ENCODE results near the gene PSMA5.

PSMA5 gene

DNA sequence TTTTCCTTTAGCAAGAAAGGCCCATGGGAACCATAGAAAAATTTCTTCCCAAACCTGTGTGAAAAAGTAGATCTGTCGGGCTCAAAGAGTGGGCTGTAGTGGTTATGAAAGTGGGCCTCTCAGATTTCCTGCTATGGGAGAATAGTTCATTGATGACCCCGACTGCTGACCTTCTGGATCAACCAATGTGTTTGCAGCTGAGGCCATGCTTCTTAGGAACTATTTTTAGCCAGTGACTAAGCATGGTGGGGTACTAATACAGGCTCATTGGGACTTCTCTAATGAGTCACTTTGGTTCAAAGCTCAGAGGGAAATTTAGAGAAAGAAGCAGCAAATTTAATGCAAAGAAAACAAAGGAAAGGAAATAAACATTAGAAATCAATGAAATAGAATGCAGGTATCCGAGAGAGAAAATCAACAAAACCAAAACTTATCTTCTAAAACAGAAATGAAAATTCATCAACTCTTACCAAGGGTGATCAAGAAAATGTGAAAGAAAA is 12.6 kb upstream of the PSMA5 start:
- TF ChIP-seq EZH2phosphoT487 (IDR thresholded peaks at IDR 0.05; ENCODE audit: borderline replicate concordance, low read length) (no peak), CTCF (IDR thresholded peaks at IDR 0.05; ENCODE audit: low read depth, low read length, poor library complexity, severe bottlenecking) (no peak)
- Histone ChIP-seq H3K9me2 (replicated peaks; ENCODE audit: control insufficient read depth, low read length) (no peaks in the 10 kb centered on the region), H3F3A (ENCODE audit: control insufficient read depth, insufficient read depth) (no peaks in the 10 kb centered on the region), H3K9me3 (ENCODE audit: control insufficient read depth, insufficient read depth, low read length) (peaks cover 9% of the 10 kb centered on the region; the same call in 1 of the 2 replicates), H3K27me3 (ENCODE audit: control insufficient read depth, low read length) (peaks cover 36% of the 10 kb centered on the region), H4K20me1 (ENCODE audit: control insufficient read depth, insufficient read depth, low read depth, low read length) (no peaks in the 10 kb centered on the region), H3K4me2 (ENCODE audit: low read length) (no peak overlapping the region), H3K27ac (ENCODE audit: low read depth, low read length) (no peak overlapping the region), H3K36me3 (ENCODE audit: control insufficient read depth, low read length) (no peaks in the 10 kb centered on the region), H3K4me3 (ENCODE audit: low read length) (no peak overlapping the region), H3K4me1 (ENCODE audit: control insufficient read depth, low read length) (no peaks in the 10 kb centered on the region), H3K79me2 (ENCODE audit: control insufficient read depth, low read length) (no peaks in the 10 kb centered on the region)

DNA sequence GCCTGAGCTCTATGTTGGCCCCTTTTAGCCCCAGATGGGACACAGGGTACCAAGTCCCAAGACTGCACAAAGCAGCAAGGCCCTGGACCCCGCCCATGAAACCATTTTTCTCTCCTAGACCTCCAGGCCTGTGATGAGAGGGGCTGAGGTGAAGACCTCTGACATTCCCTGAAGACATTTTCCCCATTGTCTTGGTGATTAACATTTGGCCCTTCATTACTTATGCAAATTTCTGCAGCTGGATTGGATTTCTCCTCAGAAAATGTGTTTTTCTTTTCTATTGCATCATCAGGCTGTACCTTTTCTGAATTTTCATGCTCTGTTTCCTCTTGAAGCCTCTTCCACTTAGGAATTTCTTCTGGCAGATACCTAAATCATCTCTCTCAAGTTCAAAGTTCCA is 8.2 kb upstream of the PSMA5 start:
- Histone ChIP-seq H3K4me2 (ENCODE audit: low read length) (no peak overlapping the region), H3K79me2 (ENCODE audit: control insufficient read depth, low read length) (no peaks in the 10 kb centered on the region), H3K27me3 (ENCODE audit: control insufficient read depth, low read length) (peaks cover 5% of the 10 kb centered on the region; the same call in 1 of the 2 replicates), H3K27ac (ENCODE audit: low read depth, low read length) (no peak overlapping the region), H3K9me3 (ENCODE audit: control insufficient read depth, insufficient read depth, low read length) (peaks cover 16% of the 10 kb centered on the region; the same call in 1 of the 2 replicates), H3F3A (ENCODE audit: control insufficient read depth, insufficient read depth) (no peaks in the 10 kb centered on the region), H3K4me1 (ENCODE audit: control insufficient read depth, low read length) (no peaks in the 10 kb centered on the region), H3K9me2 (replicated peaks; ENCODE audit: control insufficient read depth, low read length) (no peaks in the 10 kb centered on the region), H3K36me3 (ENCODE audit: control insufficient read depth, low read length) (no peaks in the 10 kb centered on the region), H3K4me3 (ENCODE audit: low read length) (no peak overlapping the region), H4K20me1 (ENCODE audit: control insufficient read depth, insufficient read depth, low read depth, low read length) (no peaks in the 10 kb centered on the region)
- TF ChIP-seq EZH2phosphoT487 (IDR thresholded peaks at IDR 0.05; ENCODE audit: borderline replicate concordance, low read length) (no peak), CTCF (IDR thresholded peaks at IDR 0.05; ENCODE audit: low read depth, low read length, poor library complexity, severe bottlenecking) (no peak)

- Histone ChIP-seq H4K20me1 (ENCODE audit: control insufficient read depth, insufficient read depth, low read depth, low read length) (no peaks in the 10 kb centered on the region), H3K36me3 (ENCODE audit: control insufficient read depth, low read length) (no peaks in the 10 kb centered on the region), H3K9me2 (replicated peaks; ENCODE audit: control insufficient read depth, low read length) (no peaks in the 10 kb centered on the region), H3K9me3 (ENCODE audit: control insufficient read depth, insufficient read depth, low read length) (peaks cover 16% of the 10 kb centered on the region; the same call in 1 of the 2 replicates), H3K27ac (ENCODE audit: low read depth, low read length) (no peak overlapping the region), H3F3A (ENCODE audit: control insufficient read depth, insufficient read depth) (no peaks in the 10 kb centered on the region), H3K27me3 (ENCODE audit: control insufficient read depth, low read length) (no peaks in the 10 kb centered on the region), H3K79me2 (ENCODE audit: control insufficient read depth, low read length) (no peaks in the 10 kb centered on the region), H3K4me3 (ENCODE audit: low read length) (no peak overlapping the region), H3K4me2 (ENCODE audit: low read length) (no peak overlapping the region), H3K4me1 (ENCODE audit: control insufficient read depth, low read length) (no peaks in the 10 kb centered on the region)
- TF ChIP-seq EZH2phosphoT487 (IDR thresholded peaks at IDR 0.05; ENCODE audit: borderline replicate concordance, low read length) (no peak), CTCF (IDR thresholded peaks at IDR 0.05; ENCODE audit: low read depth, low read length, poor library complexity, severe bottlenecking) (no peak)
These were observed 7.1 kb upstream of the PSMA5 start for GRCh38 chr1:109433322-109433721.
